ENCODE measurements around the gene CDH4.
"Not testable (repeated sequence)": the region's sequence is repeated elsewhere in the genome, so short reads cannot be mapped to it uniquely, and the experiment has no call there.

CDH4 gene

GRCh38 chr20:61442718-61443117 is 190.7 kb downstream of the CDH4 start:
- DNase-seq: no peak

DNA sequence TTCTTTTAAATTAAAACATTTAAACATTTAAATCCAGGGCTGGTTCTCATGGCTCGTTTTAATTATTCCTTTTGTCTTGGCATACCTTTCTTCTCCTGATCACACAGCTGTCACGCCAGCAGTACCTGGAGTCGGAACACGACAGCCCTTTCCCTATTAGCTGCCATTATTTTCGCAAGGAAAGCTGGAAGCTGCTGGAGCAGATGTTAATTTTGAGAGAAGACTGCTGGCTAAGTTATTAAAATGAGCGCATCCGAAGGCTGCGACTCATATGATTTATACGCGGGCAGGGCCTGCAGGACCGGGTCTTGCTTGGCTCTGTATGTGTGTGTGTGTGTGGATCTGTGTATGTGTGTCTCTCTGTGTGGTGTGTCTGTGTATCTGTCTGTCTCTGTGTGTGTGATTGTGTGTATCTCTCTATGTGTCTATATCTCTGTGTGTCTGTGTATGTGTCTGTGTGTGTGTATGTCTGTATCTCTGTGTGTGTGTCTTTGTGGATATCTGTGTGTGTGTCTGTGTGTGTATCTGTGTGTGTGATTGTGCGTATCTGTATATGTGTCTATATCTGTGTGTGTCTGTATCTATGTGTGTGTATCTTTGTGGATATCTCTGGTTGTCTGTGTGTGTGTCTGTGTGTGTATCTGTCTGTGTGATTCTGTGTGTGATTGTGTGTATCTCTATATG is 191.5 kb downstream of the CDH4 start:
- DNase-seq: no peak

GRCh38 chr20:61444637-61445036 is 192.6 kb downstream of the CDH4 start:
- DNase-seq: no peak

DNA sequence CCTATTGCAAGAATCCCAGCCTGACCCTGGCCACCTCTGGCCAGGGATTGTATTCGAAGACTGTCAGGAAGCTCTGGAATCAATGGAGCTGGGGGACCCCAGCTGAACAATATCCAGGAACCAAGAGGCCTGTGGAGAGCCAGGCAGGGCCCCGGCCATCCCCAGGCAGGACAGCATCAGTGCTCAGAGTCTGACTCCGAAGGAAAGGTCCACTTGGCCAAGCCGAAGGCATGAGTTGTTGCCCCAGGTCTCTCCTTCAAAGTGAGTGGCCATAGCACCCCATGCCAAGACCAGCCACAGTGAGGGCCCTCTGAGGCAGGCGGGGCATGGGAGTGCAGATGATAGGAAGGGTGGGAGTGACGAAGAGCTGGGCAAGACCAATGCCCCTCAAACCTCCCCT is 193.1 kb downstream of the CDH4 start:
- no peak for DNase-seq

GRCh38 chr20:61445741-61446140 is 193.7 kb downstream of the CDH4 start:
- no peak for DNase-seq

GRCh38 chr20:61447952-61448351 is 195.9 kb downstream of the CDH4 start:
- no peak for DNase-seq

DNA sequence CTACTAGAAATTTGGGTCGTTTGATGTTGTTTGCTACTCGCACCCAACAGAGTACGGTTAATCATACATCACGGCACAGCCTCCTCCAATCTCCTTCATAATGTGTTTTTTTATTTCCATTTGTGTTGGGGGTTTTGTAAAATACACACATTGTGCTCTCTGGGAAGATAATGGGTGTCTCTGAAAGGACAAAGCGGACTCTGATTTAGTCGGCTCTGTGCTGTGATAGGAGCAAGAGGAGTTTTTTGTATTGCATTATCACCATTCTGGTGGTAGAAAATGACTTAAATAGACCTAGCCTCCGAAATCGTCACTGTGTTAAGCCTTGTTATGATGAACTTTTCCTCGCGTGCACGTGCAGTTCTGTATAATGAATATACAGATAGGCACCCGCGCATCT is 196.3 kb downstream of the CDH4 start:
- no peak for DNase-seq

- DNase-seq: no peak
Measured at GRCh38 chr20:61449057-61449609, 197.1 kb downstream of the CDH4 start.

DNA sequence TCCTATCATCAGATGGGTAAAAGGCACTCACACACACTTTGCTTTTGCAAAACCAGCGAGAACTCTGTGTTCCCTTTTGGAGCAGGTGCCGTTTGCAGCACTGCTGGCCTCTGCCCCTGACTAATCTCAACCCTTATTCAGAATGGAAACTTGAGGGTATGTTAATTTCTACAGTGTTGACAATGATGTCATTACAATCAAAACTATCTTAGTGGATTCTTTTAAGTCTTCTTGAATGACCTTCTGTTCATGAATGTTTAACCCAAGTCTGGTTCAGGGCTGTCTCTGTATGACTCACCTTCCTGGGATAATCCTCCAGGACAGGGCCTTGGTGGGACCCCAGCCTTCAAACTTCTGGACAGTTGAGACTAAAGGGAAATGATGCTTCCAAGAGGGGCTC is 197.9 kb downstream of the CDH4 start:
- DNase-seq: no peak

DNA sequence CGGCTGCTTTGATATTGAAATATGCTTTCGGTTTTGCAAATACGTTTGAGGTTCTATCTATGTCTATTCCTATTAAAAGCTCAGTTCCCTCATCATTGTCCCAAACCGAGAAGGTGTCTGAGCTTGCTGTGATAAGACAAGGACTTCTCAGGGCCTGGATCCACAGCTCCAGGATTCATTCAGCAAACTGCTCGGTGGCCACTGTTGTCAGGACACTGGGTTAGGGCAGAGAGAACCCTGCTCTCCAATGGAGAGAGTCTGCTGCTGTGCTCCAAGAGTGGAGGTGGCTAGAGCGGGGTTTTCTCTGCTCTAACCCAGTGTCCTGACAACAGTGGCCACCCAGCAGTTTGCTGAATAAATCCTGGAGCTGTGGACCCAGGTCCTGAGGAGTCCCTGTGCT is 198.5 kb downstream of the CDH4 start:
- no peak for DNase-seq

DNA sequence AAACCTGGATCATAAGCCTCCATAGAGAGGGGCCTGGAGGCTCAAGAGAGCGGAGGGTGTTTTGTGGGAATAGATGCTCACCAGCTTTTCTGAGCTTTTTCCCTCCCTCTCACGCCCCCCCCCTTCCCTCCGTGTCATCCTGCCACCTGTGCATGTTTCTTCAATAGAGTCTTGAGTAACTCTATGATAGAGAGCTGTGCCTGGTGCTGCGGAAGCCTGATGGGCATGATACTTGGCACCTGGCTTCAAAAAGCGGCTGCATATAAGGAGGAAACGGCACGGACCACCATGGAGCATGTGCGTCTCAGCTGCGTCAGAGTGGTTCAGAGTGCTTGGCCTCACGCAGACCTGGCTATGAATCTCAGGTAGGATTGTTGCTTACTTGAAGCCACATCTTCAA is 198.9 kb downstream of the CDH4 start:
- no peak for DNase-seq

DNA sequence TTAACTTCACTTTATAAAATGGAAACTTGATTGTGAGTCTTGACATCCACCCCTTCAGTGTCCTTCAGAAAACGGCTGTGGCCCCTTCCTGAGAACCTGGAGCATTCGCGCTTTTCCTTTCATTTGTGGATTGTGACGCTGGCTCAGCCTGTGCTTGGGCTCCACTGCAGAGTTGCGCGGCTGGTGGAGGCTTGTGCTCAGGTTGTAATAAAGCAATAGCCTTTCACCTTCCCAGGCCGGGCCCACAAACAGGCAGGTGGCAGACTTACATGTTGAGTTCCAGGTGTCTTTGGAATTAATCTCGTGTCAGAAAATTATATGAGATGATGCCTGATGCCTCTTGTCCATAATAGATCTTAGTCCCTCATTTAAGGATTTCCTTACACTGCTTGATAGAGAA is 199.9 kb downstream of the CDH4 start:
- no peak for DNase-seq

DNA sequence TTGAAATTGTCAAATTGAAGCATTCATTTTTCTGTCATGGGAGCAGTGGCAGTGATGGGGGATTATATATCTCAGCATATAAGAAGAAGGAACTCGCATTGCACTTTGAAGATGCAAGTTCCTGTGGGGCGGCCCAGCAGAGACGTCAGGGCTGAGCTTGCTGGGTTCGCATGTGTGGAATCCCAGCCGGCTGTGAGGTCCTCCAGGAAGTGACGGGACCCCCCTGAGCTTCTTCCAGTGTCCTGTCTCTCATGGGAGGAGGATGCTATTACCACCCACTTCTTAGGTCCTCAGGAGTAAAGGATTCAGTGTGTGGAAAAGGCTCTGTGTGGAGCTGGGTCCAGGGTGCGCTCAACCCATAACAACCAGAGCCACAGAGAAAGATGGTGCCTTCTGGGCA is 201.2 kb downstream of the CDH4 start:
- DNase-seq: no peak

DNA sequence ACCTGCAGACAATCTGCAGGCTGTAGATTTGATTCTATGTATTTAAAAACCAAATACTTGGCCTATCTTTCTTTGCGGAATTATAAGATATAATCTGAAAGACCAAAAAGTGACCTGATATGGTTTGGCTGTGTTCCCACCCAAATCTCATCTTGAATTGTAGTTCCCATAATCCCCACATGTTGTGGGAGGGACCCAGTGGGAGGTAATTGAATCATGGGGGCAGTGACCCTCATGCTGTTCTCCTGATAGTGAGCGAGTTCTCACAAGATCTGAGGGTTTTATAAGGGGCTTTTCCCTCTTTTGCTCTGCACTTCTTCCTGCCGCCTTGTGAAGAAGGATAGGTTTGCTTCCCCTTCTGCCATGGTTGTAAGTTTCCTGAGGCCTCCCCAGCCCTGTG is 201.6 kb downstream of the CDH4 start:
- not testable (repeated sequence) for DNase-seq

- DNase-seq: no peak
Measured at GRCh38 chr20:61454053-61454452, 202.0 kb downstream of the CDH4 start.

- DNase-seq: no peak
Measured at GRCh38 chr20:61455508-61456215, 203.6 kb downstream of the CDH4 start.

DNA sequence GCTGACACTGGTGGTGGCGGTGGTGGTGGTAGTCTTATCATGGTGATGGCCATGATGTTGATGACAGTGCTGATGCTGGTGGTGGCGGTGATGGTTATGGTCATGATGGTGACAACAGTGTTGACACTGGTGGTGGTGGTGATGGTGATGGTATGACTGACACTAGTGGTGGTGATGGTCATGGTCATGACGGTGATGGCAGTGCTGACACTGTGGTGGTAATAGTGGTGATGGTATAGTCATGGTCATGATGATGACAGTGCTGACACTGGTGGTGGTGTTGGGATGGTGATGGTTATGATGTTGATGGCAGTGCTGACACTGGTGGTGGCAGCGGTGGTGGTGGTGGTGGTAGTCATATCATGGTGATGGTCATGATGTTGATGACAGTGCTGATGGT is 205.7 kb downstream of the CDH4 start:
- no peak for DNase-seq

DNA sequence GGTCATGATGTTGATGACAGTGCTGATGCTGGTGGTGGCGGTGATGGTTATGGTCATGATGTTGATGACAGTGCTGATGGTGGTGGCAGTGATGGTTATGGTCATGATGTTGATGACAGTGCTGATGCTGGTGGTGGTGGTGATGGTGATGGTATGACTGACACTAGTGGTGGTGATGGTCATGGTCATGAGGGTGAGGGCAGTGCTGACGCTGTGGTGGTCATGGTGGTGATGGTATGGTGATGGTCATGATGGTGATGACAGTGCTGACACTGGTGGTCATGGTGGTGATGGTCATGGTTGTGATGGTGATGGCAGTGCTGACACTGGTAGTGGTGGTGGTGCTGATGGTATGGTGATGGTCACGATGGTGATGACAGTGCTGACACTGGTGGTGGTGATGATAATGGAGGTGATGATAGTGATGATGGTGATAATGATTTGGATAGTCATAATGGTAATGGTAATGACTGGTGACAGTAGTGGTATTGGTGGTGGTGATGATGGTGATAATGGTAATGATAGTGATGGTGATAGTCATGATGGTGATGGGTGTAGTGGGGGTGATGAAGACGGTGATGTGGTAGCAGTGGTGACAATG is 206.2 kb downstream of the CDH4 start:
- DNase-seq: no peak

GRCh38 chr20:61459266-61459665 is 207.2 kb downstream of the CDH4 start:
- DNase-seq: no peak

DNA sequence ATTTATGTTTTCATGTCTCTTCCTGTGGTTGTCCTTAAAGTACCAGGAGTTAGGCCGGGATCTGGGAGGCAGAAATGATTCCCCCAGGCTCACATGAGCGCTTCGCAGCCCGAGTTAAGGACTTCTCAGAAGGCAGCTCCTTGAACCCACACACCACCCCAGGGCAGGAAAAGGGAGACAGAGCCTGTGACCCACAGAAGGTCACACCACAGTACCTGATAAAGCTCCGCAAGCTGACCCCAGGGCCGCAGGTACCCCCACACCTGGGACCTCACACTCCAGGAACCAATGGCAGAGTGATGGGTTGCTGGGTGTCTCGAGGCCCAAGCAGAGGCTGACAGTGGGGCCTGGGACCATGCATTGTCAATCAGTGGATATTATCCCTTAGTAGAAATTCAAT is 207.6 kb downstream of the CDH4 start:
- DNase-seq: no peak

DNA sequence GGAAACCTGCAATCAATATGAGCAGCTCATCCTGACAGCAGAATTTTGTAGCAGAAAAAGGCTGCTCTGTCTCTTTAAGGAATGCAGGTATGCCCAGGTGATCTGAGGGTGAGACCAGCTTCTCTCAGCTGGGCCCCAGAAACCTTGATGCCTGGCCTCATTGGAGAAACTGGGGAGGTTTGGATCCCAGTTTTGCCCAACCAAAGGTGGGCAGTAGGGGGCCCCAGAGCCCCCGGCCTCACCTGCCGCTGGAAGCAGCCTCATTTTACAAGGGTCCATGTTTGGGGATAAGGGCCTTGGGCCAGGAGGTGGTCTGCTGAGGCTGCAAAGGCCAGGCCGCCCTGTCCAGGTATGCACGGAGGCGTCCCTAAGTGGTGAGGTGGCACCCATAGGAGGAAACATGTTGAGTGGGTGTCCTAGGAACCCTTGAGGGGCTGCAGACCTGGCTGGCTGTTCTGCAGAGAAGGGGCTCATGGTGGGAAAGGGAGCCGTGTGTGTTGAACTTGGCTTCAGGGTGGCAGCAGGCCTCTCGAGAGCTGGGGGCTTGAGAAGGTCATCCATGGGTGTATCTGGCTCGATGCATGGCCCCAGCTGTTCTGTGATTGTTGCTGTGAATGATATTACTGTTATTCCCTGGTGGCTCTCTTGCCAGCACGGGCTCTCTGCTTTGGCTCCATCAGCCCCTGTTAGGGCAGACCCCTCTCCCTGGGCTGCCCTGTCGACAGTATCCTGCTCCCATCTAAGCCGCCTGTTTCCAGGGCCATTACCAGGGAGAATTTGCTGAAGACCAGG is 208.4 kb downstream of the CDH4 start:
- no peak for DNase-seq

- DNase-seq: no peak
Measured at GRCh38 chr20:61461461-61461860, 209.4 kb downstream of the CDH4 start.

All from SHP77 (cell line).